ENCODE results near the gene BTLA. TPM values are rescaled to one million over a fixed set of nuclear protein-coding genes. Genes with fewer than 3 reads are reported as not detected.

Gene BTLA
- total and polyA plus RNA-seq, 4 donors: 0.30 to 2.0 (median 0.56) TPM

DNA sequence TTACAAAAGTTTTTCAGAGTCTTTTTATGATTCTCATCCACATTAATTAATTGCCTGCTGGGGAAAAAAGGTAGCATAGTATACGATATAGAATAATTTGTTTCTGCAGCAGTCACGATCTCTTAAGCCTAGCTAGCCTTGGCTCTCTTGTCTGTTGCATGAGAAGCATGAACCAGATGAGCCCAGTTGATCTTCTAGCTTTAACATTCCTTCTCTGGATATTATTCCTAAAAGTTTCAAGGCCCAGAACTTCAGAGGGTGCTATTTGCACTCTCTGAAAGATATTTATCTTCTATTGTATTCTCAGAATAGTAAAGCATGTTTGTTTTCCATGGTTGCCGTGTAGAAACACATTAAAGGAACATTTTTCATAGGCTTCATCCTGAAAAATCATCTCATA, 69.3 kb downstream of the BTLA start:
- TF ChIP-seq, protein P1, sequence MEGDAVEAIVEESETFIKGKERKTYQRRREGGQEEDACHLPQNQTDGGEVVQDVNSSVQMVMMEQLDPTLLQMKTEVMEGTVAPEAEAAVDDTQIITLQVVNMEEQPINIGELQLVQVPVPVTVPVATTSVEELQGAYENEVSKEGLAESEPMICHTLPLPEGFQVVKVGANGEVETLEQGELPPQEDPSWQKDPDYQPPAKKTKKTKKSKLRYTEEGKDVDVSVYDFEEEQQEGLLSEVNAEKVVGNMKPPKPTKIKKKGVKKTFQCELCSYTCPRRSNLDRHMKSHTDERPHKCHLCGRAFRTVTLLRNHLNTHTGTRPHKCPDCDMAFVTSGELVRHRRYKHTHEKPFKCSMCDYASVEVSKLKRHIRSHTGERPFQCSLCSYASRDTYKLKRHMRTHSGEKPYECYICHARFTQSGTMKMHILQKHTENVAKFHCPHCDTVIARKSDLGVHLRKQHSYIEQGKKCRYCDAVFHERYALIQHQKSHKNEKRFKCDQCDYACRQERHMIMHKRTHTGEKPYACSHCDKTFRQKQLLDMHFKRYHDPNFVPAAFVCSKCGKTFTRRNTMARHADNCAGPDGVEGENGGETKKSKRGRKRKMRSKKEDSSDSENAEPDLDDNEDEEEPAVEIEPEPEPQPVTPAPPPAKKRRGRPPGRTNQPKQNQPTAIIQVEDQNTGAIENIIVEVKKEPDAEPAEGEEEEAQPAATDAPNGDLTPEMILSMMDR (IDR thresholded peaks at IDR 0.05; ENCODE audit: control extremely low read depth, extremely low read depth): no peak
- Histone ChIP-seq H3K27me3 (ENCODE audit: control insufficient read depth in 3 of 3, insufficient read depth in 3 of 3, low read length in 2 of 3) (no peaks in the 10 kb centered on the region), H3K36me3 (ENCODE audit: control insufficient read depth in 4 of 4, insufficient read depth in 4 of 4, low read length in 4 of 4) (no peaks in the 10 kb centered on the region), H3K4me1 (ENCODE audit: control insufficient read depth in 5 of 5, insufficient read depth in 5 of 5, low read length in 5 of 5) (no peaks in the 10 kb centered on the region), H3K4me3 (no peak overlapping the region), H3K27ac (ENCODE audit: low read depth in 1 of 2, low read length in 1 of 2) (no peak overlapping the region), H3K9me3 (ENCODE audit: control insufficient read depth in 4 of 4, insufficient read depth in 3 of 4, low read length in 3 of 4) (no peaks in the 10 kb centered on the region), H3K9ac (ENCODE audit: insufficient read depth in 1 of 2, low read length in 2 of 2) (no peak overlapping the region)
- DNase-seq (no peak), ATAC-seq (ENCODE audit: insufficient read depth, low FRiP score) (no peak)
- 84 to 89% methylated on average over 3 of the region's 3 CpGs for WGBS, 2 donors

DNA sequence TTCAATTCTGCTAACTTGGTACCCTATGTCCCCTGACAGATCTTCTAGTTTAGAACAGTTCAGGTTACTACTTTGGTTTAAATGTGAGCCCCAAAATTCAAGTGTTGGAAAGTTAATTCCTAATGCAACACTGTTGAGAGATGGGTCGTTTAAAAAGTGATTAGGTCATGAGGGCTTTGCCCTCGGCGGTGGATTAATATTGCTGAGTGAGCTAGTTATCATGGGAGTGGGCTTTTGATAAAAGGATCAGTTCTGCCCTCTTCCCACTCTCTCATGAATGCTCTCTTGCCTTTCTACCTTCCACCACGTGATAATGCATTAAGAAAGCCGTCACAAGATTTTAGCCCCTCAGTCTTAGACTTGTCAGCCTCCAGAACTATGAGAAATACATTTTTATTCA, 72.1 kb downstream of the BTLA start:
- Histone ChIP-seq H3K27me3 (ENCODE audit: control insufficient read depth in 3 of 3, insufficient read depth in 3 of 3, low read length in 2 of 3) (no peaks in the 10 kb centered on the region), H3K36me3 (ENCODE audit: control insufficient read depth in 4 of 4, insufficient read depth in 4 of 4, low read length in 4 of 4) (no peaks in the 10 kb centered on the region), H3K4me1 (ENCODE audit: control insufficient read depth in 5 of 5, insufficient read depth in 5 of 5, low read length in 5 of 5) (no peaks in the 10 kb centered on the region), H3K9me3 (ENCODE audit: control insufficient read depth in 4 of 4, insufficient read depth in 3 of 4, low read length in 3 of 4) (no peaks in the 10 kb centered on the region), H3K4me3 (no peak overlapping the region), H3K9ac (ENCODE audit: insufficient read depth in 1 of 2, low read length in 2 of 2) (no peak overlapping the region), H3K27ac (ENCODE audit: low read depth in 1 of 2, low read length in 1 of 2) (no peak overlapping the region)
- 94 to 95% methylated on average over 5 of the region's 5 CpGs for WGBS, 2 donors
- DNase-seq (no peak), ATAC-seq (ENCODE audit: insufficient read depth, low FRiP score) (no peak)
- TF ChIP-seq, protein P1 (IDR thresholded peaks at IDR 0.05; ENCODE audit: control extremely low read depth, extremely low read depth): no peak

GRCh38 chr3:112425858-112426750, 73.2 kb downstream of the BTLA start:
- WGBS, 2 donors: 94 to 97% methylated on average over 2 of the region's 2 CpGs
- ATAC-seq (ENCODE audit: insufficient read depth, low FRiP score) (no peak), DNase-seq (no peak)
- no peaks in the 10 kb centered on the region for H3K9me3 ChIP-seq (ENCODE audit: control insufficient read depth in 4 of 4, insufficient read depth in 3 of 4, low read length in 3 of 4)
- no peak overlapping the region for H3K27ac ChIP-seq (ENCODE audit: low read depth in 1 of 2, low read length in 1 of 2)
- H3K4me1 ChIP-seq (ENCODE audit: control insufficient read depth in 5 of 5, insufficient read depth in 5 of 5, low read length in 5 of 5): no peaks in the 10 kb centered on the region
- TF ChIP-seq, protein P1 (IDR thresholded peaks at IDR 0.05; ENCODE audit: control extremely low read depth, extremely low read depth): no peak
- no peak overlapping the region for H3K9ac ChIP-seq (ENCODE audit: insufficient read depth in 1 of 2, low read length in 2 of 2)
- no peaks in the 10 kb centered on the region for H3K36me3 ChIP-seq (ENCODE audit: control insufficient read depth in 4 of 4, insufficient read depth in 4 of 4, low read length in 4 of 4)
- H3K27me3 ChIP-seq (ENCODE audit: control insufficient read depth in 3 of 3, insufficient read depth in 3 of 3, low read length in 2 of 3): no peaks in the 10 kb centered on the region
- H3K4me3 ChIP-seq: no peak overlapping the region

All from lung (tissue), 12 donors.